ENCODE measurements around the gene MICU1. TPM values are rescaled to one million over a fixed set of nuclear protein-coding genes. Genes with fewer than 3 reads are reported as not detected.

Gene MICU1
- polyA plus RNA-seq, 1 experiment: 40.4 TPM

- DNase-seq (ENCODE audit: low read depth): no peak
- H3K27me3 ChIP-seq (ENCODE audit: control insufficient read depth, insufficient read depth, low read length): no peaks in the 10 kb centered on the region
- POLR2A ChIA-PET: no interaction called here
- H3K36me3 ChIP-seq (ENCODE audit: control insufficient read depth, insufficient read depth, low read length): peaks cover 2% of the 10 kb centered on the region
- no peak overlapping the region for H3K4me3 ChIP-seq (ENCODE audit: low read depth, low read length)
- CTCF ChIA-PET: no interaction called here
- no peak for TF ChIP-seq CTCF (IDR thresholded peaks at IDR 0.05; ENCODE audit: insufficient read depth, low read depth, low read length)
Measured at GRCh38 chr10:72540193-72540807, 85.6 kb downstream of the MICU1 start.

GRCh38 chr10:72539137-72539536 is 86.7 kb downstream of the MICU1 start:
- ChIA-PET CTCF (no interaction called here), POLR2A (no interaction called here)
- Histone ChIP-seq H3K36me3 (ENCODE audit: control insufficient read depth, insufficient read depth, low read length) (peaks cover 2% of the 10 kb centered on the region), H3K27me3 (ENCODE audit: control insufficient read depth, insufficient read depth, low read length) (no peaks in the 10 kb centered on the region), H3K4me3 (ENCODE audit: low read depth, low read length) (no peak overlapping the region)
- no peak for DNase-seq (ENCODE audit: low read depth)
- no peak for TF ChIP-seq CTCF (IDR thresholded peaks at IDR 0.05; ENCODE audit: insufficient read depth, low read depth, low read length)

GRCh38 chr10:72525689-72526088 is 100.2 kb downstream of the MICU1 start:
- DNase-seq (ENCODE audit: low read depth): no peak

GRCh38 chr10:72525277-72525676 is 100.6 kb downstream of the MICU1 start:
- no peaks in the 10 kb centered on the region for H3K27me3 ChIP-seq (ENCODE audit: control insufficient read depth, insufficient read depth, low read length)
- H3K4me3 ChIP-seq (ENCODE audit: low read depth, low read length): no peak overlapping the region
- DNase-seq (ENCODE audit: low read depth): peak; percentile 42
- ChIA-PET CTCF (interaction anchor here (0.6 to 1.4 kb wide), 2 partner anchors 27 to 911 kb away, joined by 3 to 6 read pairs; no protein-coding TSS in a partner anchor), POLR2A (interaction anchor here (0.5 to 1.0 kb wide), 2 partner anchors 22 to 30 kb away, joined by 3 to 4 read pairs; no protein-coding TSS in a partner anchor)
- TF ChIP-seq CTCF (IDR thresholded peaks at IDR 0.05; ENCODE audit: insufficient read depth, low read depth, low read length): no peak
- no peaks in the 10 kb centered on the region for H3K36me3 ChIP-seq (ENCODE audit: control insufficient read depth, insufficient read depth, low read length)

More at GRCh38 chr10:72525689-72526088, 100.2 kb downstream of the MICU1 start:
- ChIA-PET CTCF (interaction anchor here (0.6 to 1.4 kb wide), 3 partner anchors 26 to 911 kb away, joined by 3 to 6 read pairs (median 3); no protein-coding TSS in a partner anchor), POLR2A (interaction anchor here (1.0 kb wide), 1 partner anchor 23 kb away, joined by 3 read pairs; no protein-coding TSS in a partner anchor)
- Histone ChIP-seq H3K27me3 (ENCODE audit: control insufficient read depth, insufficient read depth, low read length) (no peaks in the 10 kb centered on the region), H3K36me3 (ENCODE audit: control insufficient read depth, insufficient read depth, low read length) (no peaks in the 10 kb centered on the region), H3K4me3 (ENCODE audit: low read depth, low read length) (no peak overlapping the region)
- TF ChIP-seq CTCF (IDR thresholded peaks at IDR 0.05; ENCODE audit: insufficient read depth, low read depth, low read length): no peak

GRCh38 chr10:72524489-72524888 is 101.4 kb downstream of the MICU1 start:
- no peak for DNase-seq (ENCODE audit: low read depth)
- ChIA-PET CTCF (no interaction called here), POLR2A (no interaction called here)
- TF ChIP-seq CTCF (IDR thresholded peaks at IDR 0.05; ENCODE audit: insufficient read depth, low read depth, low read length): no peak
- Histone ChIP-seq H3K4me3 (ENCODE audit: low read depth, low read length) (no peak overlapping the region), H3K27me3 (ENCODE audit: control insufficient read depth, insufficient read depth, low read length) (no peaks in the 10 kb centered on the region), H3K36me3 (ENCODE audit: control insufficient read depth, insufficient read depth, low read length) (no peaks in the 10 kb centered on the region)
